ENCODE results near the gene PLET1.

DNA sequence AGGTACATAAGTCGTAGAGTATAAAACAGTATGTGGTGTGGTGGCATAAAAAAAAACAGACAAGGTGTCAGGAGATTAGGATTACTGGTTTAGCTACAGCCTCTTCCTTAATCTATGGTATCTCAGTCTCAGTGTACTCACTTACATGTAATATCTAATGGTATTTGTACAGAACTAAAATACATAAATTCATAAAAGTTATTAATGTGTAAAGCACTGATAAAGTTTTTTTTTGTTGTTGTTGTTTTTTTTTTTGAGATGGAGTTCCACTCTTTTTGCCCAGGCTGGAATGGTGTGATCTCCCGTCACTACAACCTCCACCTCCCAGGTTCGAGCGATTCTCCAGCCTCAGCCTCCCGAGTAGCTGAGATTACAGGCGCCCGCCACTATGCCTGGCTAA, 31.5 kb downstream of the PLET1 start:
- TF ChIP-seq, protein P1, sequence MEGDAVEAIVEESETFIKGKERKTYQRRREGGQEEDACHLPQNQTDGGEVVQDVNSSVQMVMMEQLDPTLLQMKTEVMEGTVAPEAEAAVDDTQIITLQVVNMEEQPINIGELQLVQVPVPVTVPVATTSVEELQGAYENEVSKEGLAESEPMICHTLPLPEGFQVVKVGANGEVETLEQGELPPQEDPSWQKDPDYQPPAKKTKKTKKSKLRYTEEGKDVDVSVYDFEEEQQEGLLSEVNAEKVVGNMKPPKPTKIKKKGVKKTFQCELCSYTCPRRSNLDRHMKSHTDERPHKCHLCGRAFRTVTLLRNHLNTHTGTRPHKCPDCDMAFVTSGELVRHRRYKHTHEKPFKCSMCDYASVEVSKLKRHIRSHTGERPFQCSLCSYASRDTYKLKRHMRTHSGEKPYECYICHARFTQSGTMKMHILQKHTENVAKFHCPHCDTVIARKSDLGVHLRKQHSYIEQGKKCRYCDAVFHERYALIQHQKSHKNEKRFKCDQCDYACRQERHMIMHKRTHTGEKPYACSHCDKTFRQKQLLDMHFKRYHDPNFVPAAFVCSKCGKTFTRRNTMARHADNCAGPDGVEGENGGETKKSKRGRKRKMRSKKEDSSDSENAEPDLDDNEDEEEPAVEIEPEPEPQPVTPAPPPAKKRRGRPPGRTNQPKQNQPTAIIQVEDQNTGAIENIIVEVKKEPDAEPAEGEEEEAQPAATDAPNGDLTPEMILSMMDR (conservative IDR thresholded peaks at IDR 0.05 in 1 of 2, IDR thresholded peaks at IDR 0.05 in 1 of 2; ENCODE audit: low read depth in 1 of 2, low read length in 2 of 2), result no peak
- TF ChIP-seq EZH2 (IDR thresholded peaks at IDR 0.05; ENCODE audit: low read length, missing control alignments), result no peak

Data from fibroblast of lung (primary cell).